Measurements from ENCODE around the gene USP46.

GRCh38 chr4:52574036-52574435 is 85.1 kb downstream of the USP46 start:
- TF ChIP-seq CTCF (IDR thresholded peaks at IDR 0.05) (no peak), ZFX (IDR thresholded peaks at IDR 0.05; ENCODE audit: borderline replicate concordance) (no peak)
